H9 (cell line): ENCODE results near the gene RAB11FIP5. TPM values are rescaled to one million over a fixed set of nuclear protein-coding genes. Genes with fewer than 3 reads are reported as not detected.

ENCODE experiments used
- DNase-seq: peaks from one replicate; pipeline ENCODE4 v3.0.0-alpha.2; 2017
- H2AFZ ChIP-seq: one replicate; pipeline ENCODE4 v1.6.1; 2013; ENCODE audit warnings: mild to moderate bottlenecking, low read length, control low read depth, moderate library complexity
- H2AK5ac ChIP-seq: 2 replicates; pipeline ENCODE4 v1.6.1; 2013; ENCODE audit warnings: low read length, control low read depth, mixed read lengths; ENCODE audit not compliant: insufficient read length
- H2BK120ac ChIP-seq: one replicate; pipeline ENCODE4 v1.6.1; 2013; ENCODE audit warnings: low read depth, mild to moderate bottlenecking, low read length, control low read depth, inconsistent platforms; ENCODE audit not compliant: poor library complexity, severe bottlenecking
- H2BK12ac ChIP-seq: 2 replicates; pipeline ENCODE4 v1.6.1; 2013; ENCODE audit warnings: low read length, control low read depth, mixed read lengths, low read depth; ENCODE audit not compliant: insufficient read length
- H2BK15ac ChIP-seq: 2 replicates; pipeline ENCODE4 v1.6.1; 2013; ENCODE audit warnings: low read depth, low read length, control low read depth
- H2BK20ac ChIP-seq: one replicate; pipeline ENCODE4 v1.6.1; 2013; ENCODE audit warnings: low read depth, mild to moderate bottlenecking, low read length, control low read depth, inconsistent platforms; ENCODE audit not compliant: poor library complexity, severe bottlenecking
- H2BK5ac ChIP-seq: 2 replicates; pipeline ENCODE4 v1.6.1; 2013; ENCODE audit warnings: low read length, control low read depth, mixed read lengths; ENCODE audit not compliant: insufficient read length
- H3K14ac ChIP-seq: 2 replicates; pipeline ENCODE4 v1.6.1; 2013; ENCODE audit warnings: low read length, control low read depth; ENCODE audit not compliant: insufficient read depth
- H3K18ac ChIP-seq: 2 replicates; pipeline ENCODE4 v1.6.1; 2013; ENCODE audit warnings: low read depth, mild to moderate bottlenecking, mixed read lengths, low read length, control low read depth; ENCODE audit not compliant: insufficient read length
- H3K23ac ChIP-seq: 2 replicates; pipeline ENCODE4 v1.6.1; 2013; ENCODE audit warnings: low read length, control low read depth, mixed read lengths, low read depth; ENCODE audit not compliant: insufficient read length
- H3K23me2 ChIP-seq: 2 replicates; pipeline ENCODE4 v1.6.1; 2013; ENCODE audit warnings: low read depth, mild to moderate bottlenecking, mixed read lengths, low read length, control low read depth; ENCODE audit not compliant: insufficient read length, poor library complexity, severe bottlenecking
- H3K27ac ChIP-seq: 2 replicates; pipeline ENCODE4 v1.5.1; 2013; ENCODE audit warnings: low read length, control low read depth, mixed read lengths, low read depth; ENCODE audit not compliant: insufficient read length
- H3K27me3 ChIP-seq: 2 replicates; pipeline ENCODE4 v1.6.1; 2013; ENCODE audit warnings: low read length, control low read depth, inconsistent platforms; ENCODE audit not compliant: insufficient read depth
- H3K4ac ChIP-seq: 2 replicates; pipeline ENCODE4 v1.6.1; 2013; ENCODE audit warnings: low read depth, mild to moderate bottlenecking, control low read depth, inconsistent platforms, low read length, moderate library complexity
- H3K4me1 ChIP-seq: 2 replicates; pipeline ENCODE4 v1.6.1; 2013; ENCODE audit warnings: low read length, control low read depth, inconsistent platforms; ENCODE audit not compliant: insufficient read depth
- H3K4me2 ChIP-seq: 2 replicates; pipeline ENCODE4 v1.6.1; 2013; ENCODE audit warnings: low read length, control low read depth, mixed read lengths; ENCODE audit not compliant: insufficient read length, insufficient read depth
- H3K56ac ChIP-seq: 2 replicates; pipeline ENCODE4 v1.6.1; 2013; ENCODE audit warnings: low read depth, mild to moderate bottlenecking, mixed read lengths, low read length, control low read depth; ENCODE audit not compliant: insufficient read length
- H3K79me1 ChIP-seq: 2 replicates; pipeline ENCODE4 v1.6.1; 2013; ENCODE audit warnings: low read depth, mild to moderate bottlenecking, moderate library complexity, low read length, control low read depth, inconsistent platforms; ENCODE audit not compliant: insufficient read depth, poor library complexity, severe bottlenecking
- H3K79me2 ChIP-seq: 2 replicates; pipeline ENCODE4 v1.6.1; 2013; ENCODE audit warnings: low read length, control low read depth, inconsistent platforms; ENCODE audit not compliant: insufficient read depth
- H3K9ac ChIP-seq: 2 replicates; pipeline ENCODE4 v1.6.1; 2013; ENCODE audit warnings: low read length, control low read depth, mixed read lengths; ENCODE audit not compliant: insufficient read length; ENCODE audit errors: extremely low read depth
- H3K9me3 ChIP-seq: one replicate; pipeline ENCODE4 v1.6.1; 2013; ENCODE audit warnings: low read depth, low read length, inconsistent platforms; ENCODE audit not compliant: control insufficient read depth
- H3T11ph ChIP-seq: one replicate; pipeline ENCODE4 v1.6.1; 2013; ENCODE audit warnings: mild to moderate bottlenecking, low read length, control low read depth, inconsistent platforms
- H4K20me1 ChIP-seq: one replicate; pipeline ENCODE4 v1.6.1; 2013; ENCODE audit not compliant: control insufficient read depth, insufficient read length, insufficient read depth
- H4K5ac ChIP-seq: 2 replicates; pipeline ENCODE4 v1.6.1; 2013; ENCODE audit warnings: low read depth, mild to moderate bottlenecking, mixed read lengths, low read length, control low read depth; ENCODE audit not compliant: insufficient read length
- H4K8ac ChIP-seq: replicated peaks from 2 replicates; pipeline ENCODE4 v1.6.1; 2013; ENCODE audit warnings: low read length, control low read depth, mixed read lengths, low read depth; ENCODE audit not compliant: insufficient read length
- H4K91ac ChIP-seq: 2 replicates; pipeline ENCODE4 v1.6.1; 2013; ENCODE audit warnings: low read depth, mild to moderate bottlenecking, moderate library complexity, mixed read lengths, low read length, control low read depth; ENCODE audit not compliant: insufficient read length
- H3K27ac Mint-ChIP-seq, 3 experiments: 2 replicates in 2 of 3; 3 replicates in 1 of 3; pipeline ENCODE4 v1.8.0; 2020 to 2021; ENCODE audit warnings: mixed read lengths in 3 of 3, mild to moderate bottlenecking in 1 of 3, moderate library complexity in 1 of 3
- H3K27me3 Mint-ChIP-seq: 2 replicates; pipeline ENCODE4 v1.8.0; 2021; ENCODE audit warnings: low read depth, mild to moderate bottlenecking, moderate library complexity, mixed read lengths
- H3K36me3 Mint-ChIP-seq, 3 experiments: 2 replicates in 2 of 3; 3 replicates in 1 of 3; pipeline ENCODE4 v1.8.0; 2020 to 2021; ENCODE audit warnings: low read depth in 3 of 3, mixed read lengths in 3 of 3; ENCODE audit not compliant: insufficient read depth in 1 of 3
- H3K4me1 Mint-ChIP-seq, 2 experiments: 2 replicates each; pipeline ENCODE4 v1.8.0; 2020; ENCODE audit warnings: mixed read lengths in 2 of 2
- H3K4me3 Mint-ChIP-seq, 2 experiments: 2 replicates in 1 of 2; 3 replicates in 1 of 2; pipeline ENCODE4 v1.8.0; 2020 to 2021; ENCODE audit warnings: mild to moderate bottlenecking in 2 of 2, mixed read lengths in 2 of 2, moderate library complexity in 1 of 2
- H3K9me3 Mint-ChIP-seq, 2 experiments: 2 replicates in 1 of 2; 3 replicates in 1 of 2; pipeline ENCODE4 v1.8.0; 2020; ENCODE audit warnings: mild to moderate bottlenecking in 2 of 2, mixed read lengths in 2 of 2, moderate library complexity in 1 of 2
- CTCF ChIP-seq: fragments of 200-600 bp; sonication (generic); conservative IDR thresholded peaks from 3 replicates; pipeline ENCODE4 v1.8.0; 2021; ENCODE audit warnings: antibody characterized with exemption, mild to moderate bottlenecking
- WGBS: extraction: QIAGEN DNeasy Blood & Tissue Kit; methylation state at CpG from one replicate; pipeline ENCODE4 v1.1.7; 2013; ENCODE audit warnings: missing lambda C conversion rate, low lambda C conversion rate, mixed read lengths; ENCODE audit not compliant: insufficient read length; ENCODE audit errors: extremely low coverage; 5-methylcytosine and 5-hydroxymethylcytosine counted together
- total RNA-seq: library from RNA; stranded (reverse); gene quantifications from 2 replicates; pipeline ENCODE4 v1.2.1, GENCODE V29; 2021

The RAB11FIP5 gene
- total RNA-seq, 1 experiment from 2014 or later: 7.1 TPM

- Histone ChIP-seq H3K14ac (no peak overlapping the region; the same call in 1 of the 2 replicates), H3K23ac (no peak overlapping the region), H3K79me2 (no peaks in the 10 kb centered on the region), H4K20me1 (peaks cover 3% of the 10 kb centered on the region), H3K79me1 (no peaks in the 10 kb centered on the region), H2AK5ac (no peak overlapping the region), H2AFZ (no peak overlapping the region), H3K9me3 (no peaks in the 10 kb centered on the region), H3K27ac (no peak overlapping the region), H2BK15ac (no peak overlapping the region), H3K18ac (no peak overlapping the region), H4K5ac (no peak overlapping the region), H2BK120ac (no peak overlapping the region), H3K56ac (no peak overlapping the region), H3K4me2 (no peak overlapping the region), H4K91ac (no peak overlapping the region), H3K9ac (no peak overlapping the region), H3K23me2 (no peaks in the 10 kb centered on the region), H2BK12ac (no peak overlapping the region), H2BK20ac (no peak overlapping the region), H3K27me3 (no peaks in the 10 kb centered on the region), H3K4ac (no peak overlapping the region), H3K4me1 (no peaks in the 10 kb centered on the region), H3T11ph (no peak overlapping the region), H2BK5ac (no peak overlapping the region), H4K8ac (no peak overlapping the region)
- Mint-ChIP-seq H3K27me3 (no peaks in the 10 kb centered on the region; the same call in 1 of the 2 replicates), H3K27ac (0 out of 7 replicates have a peak overlapping the region, but pooled peaks of 1 of the 3 experiments have one; percentile 5), H3K36me3 (peaks cover 0 to 11% (median 5%) of the 10 kb centered on the region in 3 experiments; a peak in 4 of 7 replicates), H3K9me3 (no peaks in the 10 kb centered on the region), H3K4me1 (peaks cover 8 to 17% of the 10 kb centered on the region in 2 experiments), H3K4me3 (no peak overlapping the region)
- no CpG with 5 or more reads among the region's 13 CpGs for whole genome bisulfite sequencing
- DNase-seq: no peak
- TF ChIP-seq CTCF: no peak
Observed at GRCh38 chr2:73078457-73079411, 34.0 kb downstream of the RAB11FIP5 start.
